ENCODE data around the gene ICAM1.
A peak's percentile ranks its signal among the peaks of the same experiment; 100 is the strongest.

DNA sequence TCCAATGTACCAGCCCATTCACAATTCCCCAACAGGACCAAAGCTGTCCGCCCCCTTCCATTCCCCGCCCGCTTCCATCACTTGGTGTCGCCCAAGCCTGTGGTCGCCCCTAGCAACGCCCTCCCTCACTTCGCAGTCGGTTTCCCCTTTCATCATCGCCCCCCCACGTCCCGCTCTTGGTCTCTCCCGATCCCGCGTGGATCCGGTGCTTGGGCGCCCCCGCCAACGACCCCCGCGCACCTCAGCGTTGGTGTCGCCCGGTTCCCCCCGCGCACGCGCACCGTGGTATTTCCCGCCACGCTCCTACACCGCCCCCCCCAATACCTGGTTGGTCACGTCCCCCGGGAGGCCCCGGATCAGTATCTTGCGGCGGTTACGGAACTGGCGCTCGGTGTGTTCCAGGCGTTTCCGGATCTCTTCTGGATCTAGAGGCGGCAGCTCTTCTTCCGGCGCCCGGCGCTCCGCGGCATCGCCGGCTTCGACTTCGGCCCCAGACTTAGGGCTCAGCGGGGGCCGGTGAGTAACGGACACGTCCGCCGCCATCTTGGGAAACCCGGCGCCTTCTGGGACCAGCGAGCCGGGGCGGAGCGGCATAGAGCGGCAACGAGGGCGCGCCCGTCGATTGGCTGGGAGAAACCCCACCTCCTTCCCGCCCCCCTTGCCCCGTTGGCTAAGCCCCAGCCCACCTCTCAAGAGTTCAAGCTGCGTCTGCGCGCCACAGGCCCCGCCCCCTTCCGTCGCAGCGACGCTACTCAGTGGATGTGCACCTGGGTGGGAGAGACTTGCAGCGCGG, 62.2 kb downstream of the ICAM1 start, which contains the start of gene RAVER1:
- TF ChIP-seq CTCF (IDR thresholded peaks at IDR 0.05) (no peak), USF2 (IDR thresholded peaks at IDR 0.05; ENCODE audit: borderline replicate concordance, low read depth, low read length) (no peak), FOXM1 (IDR thresholded peaks at IDR 0.05; ENCODE audit: low read depth) (no peak), GABPA (IDR thresholded peaks at IDR 0.05; ENCODE audit: low read depth) (peak; percentile 42; the same call in 1 of the 2 replicates), RAD21 (IDR thresholded peaks at IDR 0.05; ENCODE audit: low read length) (no peak), EZH2phosphoT487 (IDR thresholded peaks at IDR 0.05; ENCODE audit: borderline replicate concordance, low read depth) (no peak), PBX3 (IDR thresholded peaks at IDR 0.05) (no peak)
- TF ChIP-seq, protein P1, sequence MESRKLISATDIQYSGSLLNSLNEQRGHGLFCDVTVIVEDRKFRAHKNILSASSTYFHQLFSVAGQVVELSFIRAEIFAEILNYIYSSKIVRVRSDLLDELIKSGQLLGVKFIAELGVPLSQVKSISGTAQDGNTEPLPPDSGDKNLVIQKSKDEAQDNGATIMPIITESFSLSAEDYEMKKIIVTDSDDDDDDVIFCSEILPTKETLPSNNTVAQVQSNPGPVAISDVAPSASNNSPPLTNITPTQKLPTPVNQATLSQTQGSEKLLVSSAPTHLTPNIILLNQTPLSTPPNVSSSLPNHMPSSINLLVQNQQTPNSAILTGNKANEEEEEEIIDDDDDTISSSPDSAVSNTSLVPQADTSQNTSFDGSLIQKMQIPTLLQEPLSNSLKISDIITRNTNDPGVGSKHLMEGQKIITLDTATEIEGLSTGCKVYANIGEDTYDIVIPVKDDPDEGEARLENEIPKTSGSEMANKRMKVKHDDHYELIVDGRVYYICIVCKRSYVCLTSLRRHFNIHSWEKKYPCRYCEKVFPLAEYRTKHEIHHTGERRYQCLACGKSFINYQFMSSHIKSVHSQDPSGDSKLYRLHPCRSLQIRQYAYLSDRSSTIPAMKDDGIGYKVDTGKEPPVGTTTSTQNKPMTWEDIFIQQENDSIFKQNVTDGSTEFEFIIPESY (IDR thresholded peaks at IDR 0.05; ENCODE audit: borderline replicate concordance, low read depth), result no peak
- TF ChIP-seq, protein P2, sequence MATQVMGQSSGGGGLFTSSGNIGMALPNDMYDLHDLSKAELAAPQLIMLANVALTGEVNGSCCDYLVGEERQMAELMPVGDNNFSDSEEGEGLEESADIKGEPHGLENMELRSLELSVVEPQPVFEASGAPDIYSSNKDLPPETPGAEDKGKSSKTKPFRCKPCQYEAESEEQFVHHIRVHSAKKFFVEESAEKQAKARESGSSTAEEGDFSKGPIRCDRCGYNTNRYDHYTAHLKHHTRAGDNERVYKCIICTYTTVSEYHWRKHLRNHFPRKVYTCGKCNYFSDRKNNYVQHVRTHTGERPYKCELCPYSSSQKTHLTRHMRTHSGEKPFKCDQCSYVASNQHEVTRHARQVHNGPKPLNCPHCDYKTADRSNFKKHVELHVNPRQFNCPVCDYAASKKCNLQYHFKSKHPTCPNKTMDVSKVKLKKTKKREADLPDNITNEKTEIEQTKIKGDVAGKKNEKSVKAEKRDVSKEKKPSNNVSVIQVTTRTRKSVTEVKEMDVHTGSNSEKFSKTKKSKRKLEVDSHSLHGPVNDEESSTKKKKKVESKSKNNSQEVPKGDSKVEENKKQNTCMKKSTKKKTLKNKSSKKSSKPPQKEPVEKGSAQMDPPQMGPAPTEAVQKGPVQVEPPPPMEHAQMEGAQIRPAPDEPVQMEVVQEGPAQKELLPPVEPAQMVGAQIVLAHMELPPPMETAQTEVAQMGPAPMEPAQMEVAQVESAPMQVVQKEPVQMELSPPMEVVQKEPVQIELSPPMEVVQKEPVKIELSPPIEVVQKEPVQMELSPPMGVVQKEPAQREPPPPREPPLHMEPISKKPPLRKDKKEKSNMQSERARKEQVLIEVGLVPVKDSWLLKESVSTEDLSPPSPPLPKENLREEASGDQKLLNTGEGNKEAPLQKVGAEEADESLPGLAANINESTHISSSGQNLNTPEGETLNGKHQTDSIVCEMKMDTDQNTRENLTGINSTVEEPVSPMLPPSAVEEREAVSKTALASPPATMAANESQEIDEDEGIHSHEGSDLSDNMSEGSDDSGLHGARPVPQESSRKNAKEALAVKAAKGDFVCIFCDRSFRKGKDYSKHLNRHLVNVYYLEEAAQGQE (IDR thresholded peaks at IDR 0.05; ENCODE audit: low read depth, low read length), result no peak; the same call in 1 of the 2 replicates
- TF ChIP-seq, protein P3, sequence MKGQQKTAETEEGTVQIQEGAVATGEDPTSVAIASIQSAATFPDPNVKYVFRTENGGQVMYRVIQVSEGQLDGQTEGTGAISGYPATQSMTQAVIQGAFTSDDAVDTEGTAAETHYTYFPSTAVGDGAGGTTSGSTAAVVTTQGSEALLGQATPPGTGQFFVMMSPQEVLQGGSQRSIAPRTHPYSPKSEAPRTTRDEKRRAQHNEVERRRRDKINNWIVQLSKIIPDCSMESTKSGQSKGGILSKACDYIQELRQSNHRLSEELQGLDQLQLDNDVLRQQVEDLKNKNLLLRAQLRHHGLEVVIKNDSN (IDR thresholded peaks at IDR 0.05; ENCODE audit: borderline replicate concordance, low read depth), result 0 out of 2 replicates have a peak, but pooled peaks have one; percentile 30
